ENCODE results near the gene SLC25A17. TPM values are rescaled to one million over a fixed set of nuclear protein-coding genes. Genes with fewer than 3 reads are reported as not detected.
"Not testable (repeated sequence)": the region's sequence is repeated elsewhere in the genome, so short reads cannot be mapped to it uniquely, and the experiment has no call there.

SLC25A17 gene
- total RNA-seq, 1 donor from 2014 or later = 23.8 TPM

DNA sequence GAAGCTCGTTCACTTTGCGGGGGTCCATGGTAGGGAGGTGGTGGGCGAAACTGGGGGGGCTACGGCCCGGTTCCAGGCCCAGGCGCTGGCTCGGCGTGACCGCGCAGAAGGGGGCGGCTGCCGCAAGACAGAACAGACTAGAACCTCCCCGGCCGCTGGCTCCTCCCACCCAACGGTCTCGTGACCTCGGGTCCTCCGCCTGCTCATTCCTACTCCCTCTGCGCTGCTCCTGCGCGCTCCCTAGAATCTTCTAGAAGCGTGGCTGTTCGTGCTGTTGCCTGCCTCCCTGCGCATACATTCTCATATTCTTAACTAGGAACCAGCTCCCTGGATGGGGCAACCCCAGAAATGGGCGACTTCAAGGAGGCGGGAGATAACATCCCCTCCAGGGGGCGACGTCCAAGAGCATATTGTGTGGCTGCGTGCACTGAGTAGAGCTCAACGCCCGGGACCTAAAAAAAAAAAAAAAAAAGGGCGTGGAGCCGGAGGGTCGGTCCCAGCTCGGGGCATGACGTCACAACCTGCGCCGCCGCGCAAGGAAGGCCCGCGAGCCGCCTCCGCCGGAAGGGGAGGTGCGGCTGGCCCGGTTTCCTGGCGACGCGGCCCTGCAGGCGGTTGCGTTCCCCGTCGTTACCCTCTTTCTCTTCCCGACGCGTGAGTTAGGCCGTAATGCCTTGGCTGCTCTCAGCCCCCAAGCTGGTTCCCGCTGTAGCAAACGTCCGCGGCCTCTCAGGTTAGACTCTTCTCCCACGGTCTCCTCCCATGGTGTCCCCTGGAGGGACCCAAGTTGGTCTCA is 37.6 kb upstream of the SLC25A17 start, which contains the start of the genes ST13 and XPNPEP3:
ST13 (minus strand) TSS at position 127 of the 796 bp plus-strand sequence; CDS start at position 28, 99 bp downstream.
XPNPEP3 (plus strand) TSS at position 636 of the 796 bp plus-strand sequence; CDS start at position 670, 34 bp downstream.
- no peaks in the 10 kb centered on the region for H3K9me3 Mint-ChIP-seq
- peaks cover 9% of the 10 kb centered on the region for H3K36me3 Mint-ChIP-seq
- H3K4me1 Mint-ChIP-seq (ENCODE audit: unreplicated experiment) = peaks cover 35% of the 10 kb centered on the region
- H3K27me3 Mint-ChIP-seq = no peaks in the 10 kb centered on the region
- peak; percentile 97 for DNase-seq (ENCODE audit: extremely low spot score, unreplicated experiment)
- peak within 1 kb of the TSS; percentile 100 for H3K27ac Mint-ChIP-seq
- H3K4me3 Mint-ChIP-seq = peak within 1 kb of the TSS; percentile 99
- TF ChIP-seq, protein P1, sequence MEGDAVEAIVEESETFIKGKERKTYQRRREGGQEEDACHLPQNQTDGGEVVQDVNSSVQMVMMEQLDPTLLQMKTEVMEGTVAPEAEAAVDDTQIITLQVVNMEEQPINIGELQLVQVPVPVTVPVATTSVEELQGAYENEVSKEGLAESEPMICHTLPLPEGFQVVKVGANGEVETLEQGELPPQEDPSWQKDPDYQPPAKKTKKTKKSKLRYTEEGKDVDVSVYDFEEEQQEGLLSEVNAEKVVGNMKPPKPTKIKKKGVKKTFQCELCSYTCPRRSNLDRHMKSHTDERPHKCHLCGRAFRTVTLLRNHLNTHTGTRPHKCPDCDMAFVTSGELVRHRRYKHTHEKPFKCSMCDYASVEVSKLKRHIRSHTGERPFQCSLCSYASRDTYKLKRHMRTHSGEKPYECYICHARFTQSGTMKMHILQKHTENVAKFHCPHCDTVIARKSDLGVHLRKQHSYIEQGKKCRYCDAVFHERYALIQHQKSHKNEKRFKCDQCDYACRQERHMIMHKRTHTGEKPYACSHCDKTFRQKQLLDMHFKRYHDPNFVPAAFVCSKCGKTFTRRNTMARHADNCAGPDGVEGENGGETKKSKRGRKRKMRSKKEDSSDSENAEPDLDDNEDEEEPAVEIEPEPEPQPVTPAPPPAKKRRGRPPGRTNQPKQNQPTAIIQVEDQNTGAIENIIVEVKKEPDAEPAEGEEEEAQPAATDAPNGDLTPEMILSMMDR (conservative IDR thresholded peaks at IDR 0.05) = peak; percentile 23

DNA sequence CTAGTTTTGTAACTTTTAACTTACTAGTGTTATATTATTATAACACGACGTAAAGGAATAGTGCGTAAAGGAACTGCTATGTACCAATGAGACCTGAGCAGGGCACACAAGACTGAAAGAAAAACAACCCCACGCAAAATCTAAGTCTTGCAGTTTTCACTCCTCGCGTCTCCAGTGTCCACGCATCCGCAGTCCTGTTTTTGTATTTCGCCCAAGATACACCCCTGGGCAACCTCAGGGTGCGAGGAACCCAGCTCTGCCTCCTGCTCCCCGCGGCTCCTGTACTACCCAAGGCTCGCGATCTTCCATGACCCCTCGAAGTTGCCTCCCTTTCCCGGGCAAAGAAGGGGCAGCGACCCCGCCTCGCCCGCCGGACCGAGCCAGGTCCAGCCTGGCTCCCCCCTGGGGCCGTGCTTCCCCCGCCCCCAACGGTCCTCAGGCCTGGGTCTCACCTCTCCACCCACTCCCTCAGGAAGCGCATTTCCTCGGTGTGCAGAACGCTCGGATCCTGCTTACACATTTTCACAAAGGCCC is 36.9 kb upstream of the SLC25A17 start:
- TF ChIP-seq, protein P1 (conservative IDR thresholded peaks at IDR 0.05) = no peak
- peak overlapping the region; percentile 99 for H3K4me3 Mint-ChIP-seq
- H3K27me3 Mint-ChIP-seq = no peaks in the 10 kb centered on the region
- peaks cover 12% of the 10 kb centered on the region for H3K36me3 Mint-ChIP-seq
- peaks cover 38% of the 10 kb centered on the region for H3K4me1 Mint-ChIP-seq (ENCODE audit: unreplicated experiment)
- no peak for DNase-seq (ENCODE audit: extremely low spot score, unreplicated experiment)
- H3K9me3 Mint-ChIP-seq = no peaks in the 10 kb centered on the region
- H3K27ac Mint-ChIP-seq = peak overlapping the region; percentile 100

DNA sequence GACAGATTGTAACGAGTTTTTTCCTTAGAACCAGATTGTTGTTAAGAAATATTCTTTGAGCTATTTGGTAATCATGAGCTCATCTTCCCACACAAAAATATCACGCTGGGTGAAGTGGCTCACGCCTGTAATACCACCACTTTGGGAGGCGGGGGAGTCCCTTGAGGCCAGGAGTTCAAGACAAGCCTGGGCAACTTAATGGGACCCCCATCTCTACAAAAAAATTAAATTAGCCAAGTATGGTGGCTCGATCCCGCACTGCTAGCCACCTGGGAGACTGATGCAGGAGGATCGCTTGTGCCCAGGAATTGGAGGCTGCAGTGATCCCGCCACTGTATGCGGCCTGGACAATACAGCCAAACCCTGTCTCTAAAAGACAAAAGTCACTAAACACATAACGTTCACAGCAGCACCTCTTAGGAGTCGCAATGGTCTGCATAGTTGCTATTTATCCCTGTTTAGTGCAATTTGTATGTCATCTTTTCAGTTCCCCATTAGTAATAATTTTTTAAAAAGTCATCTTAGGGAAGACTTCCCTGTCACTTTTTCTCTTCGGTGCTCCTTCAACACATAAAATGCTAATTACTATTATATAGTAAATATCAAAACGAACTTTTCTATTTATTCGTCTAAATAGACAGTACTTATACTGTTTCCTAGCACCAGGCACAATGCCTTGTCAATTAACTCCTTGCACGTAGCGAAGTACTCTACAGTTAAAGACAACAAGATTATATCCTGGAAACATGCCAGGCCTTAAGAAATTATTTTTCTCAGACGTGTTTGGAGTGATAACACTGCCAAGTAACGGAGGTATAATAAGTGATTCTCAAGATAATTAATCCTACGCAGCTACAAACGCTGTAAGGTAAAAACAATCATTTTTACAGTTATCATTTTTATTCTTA is 36.2 kb upstream of the SLC25A17 start:
- TF ChIP-seq, protein P1 (conservative IDR thresholded peaks at IDR 0.05) = no peak
- Mint-ChIP-seq H3K4me3 (peak overlapping the region; percentile 99), H3K27ac (peak overlapping the region; percentile 100), H3K36me3 (peaks cover 11% of the 10 kb centered on the region), H3K9me3 (no peaks in the 10 kb centered on the region), H3K27me3 (no peaks in the 10 kb centered on the region), H3K4me1 (ENCODE audit: unreplicated experiment) (peaks cover 38% of the 10 kb centered on the region)
- no peak for DNase-seq (ENCODE audit: extremely low spot score, unreplicated experiment)

DNA sequence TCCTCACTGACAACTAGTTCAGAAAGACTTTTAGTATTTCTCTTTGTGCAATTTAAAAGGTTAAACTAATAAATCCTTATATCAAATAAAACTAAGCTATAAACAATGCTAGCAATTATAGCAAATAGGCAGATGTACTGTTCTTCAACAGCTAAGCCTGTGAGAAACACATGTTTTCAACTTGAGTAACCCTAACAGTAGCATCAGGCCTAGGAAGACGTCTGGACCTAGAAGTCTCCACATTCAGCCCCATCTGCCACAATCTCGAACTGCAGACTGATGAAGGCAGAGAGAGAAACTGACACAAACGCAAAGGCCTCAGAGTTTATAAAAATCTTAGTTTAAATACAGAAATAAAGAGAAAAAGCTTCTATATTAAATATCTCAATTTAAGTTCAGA is 34.8 kb upstream of the SLC25A17 start:
- H3K4me3 Mint-ChIP-seq = peak overlapping the region; percentile 99
- peaks cover 12% of the 10 kb centered on the region for H3K36me3 Mint-ChIP-seq
- peaks cover 35% of the 10 kb centered on the region for H3K4me1 Mint-ChIP-seq (ENCODE audit: unreplicated experiment)
- peak overlapping the region; percentile 52 for H3K27ac Mint-ChIP-seq
- no peaks in the 10 kb centered on the region for H3K27me3 Mint-ChIP-seq
- TF ChIP-seq, protein P1 (conservative IDR thresholded peaks at IDR 0.05) = no peak
- no peak for DNase-seq (ENCODE audit: extremely low spot score, unreplicated experiment)
- H3K9me3 Mint-ChIP-seq = no peaks in the 10 kb centered on the region

DNA sequence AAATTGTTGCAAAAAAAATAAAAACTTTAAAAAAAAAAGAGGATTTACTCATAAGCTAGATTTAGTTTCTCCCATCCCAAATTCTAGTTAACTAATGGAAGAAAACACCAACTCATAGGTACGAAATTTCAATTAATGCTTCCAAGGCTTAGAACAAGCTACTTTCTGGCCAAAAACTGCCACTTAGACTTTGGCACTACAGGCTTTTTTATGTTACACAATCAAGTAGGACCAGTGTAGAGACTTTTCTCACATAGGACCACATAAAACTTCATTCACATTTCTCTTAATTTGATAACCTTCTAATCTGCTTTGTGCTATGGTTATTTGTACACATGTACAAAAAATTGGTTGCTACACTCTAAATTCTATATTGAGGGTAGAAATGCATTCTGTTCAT is 34.2 kb upstream of the SLC25A17 start:
- H3K9me3 Mint-ChIP-seq = no peaks in the 10 kb centered on the region
- no peak for DNase-seq (ENCODE audit: extremely low spot score, unreplicated experiment)
- H3K27me3 Mint-ChIP-seq = no peaks in the 10 kb centered on the region
- H3K36me3 Mint-ChIP-seq = peaks cover 13% of the 10 kb centered on the region
- H3K4me3 Mint-ChIP-seq = peak overlapping the region; percentile 99
- peak overlapping the region; percentile 52 for H3K27ac Mint-ChIP-seq
- TF ChIP-seq, protein P1 (conservative IDR thresholded peaks at IDR 0.05) = no peak
- peaks cover 33% of the 10 kb centered on the region for H3K4me1 Mint-ChIP-seq (ENCODE audit: unreplicated experiment)

DNA sequence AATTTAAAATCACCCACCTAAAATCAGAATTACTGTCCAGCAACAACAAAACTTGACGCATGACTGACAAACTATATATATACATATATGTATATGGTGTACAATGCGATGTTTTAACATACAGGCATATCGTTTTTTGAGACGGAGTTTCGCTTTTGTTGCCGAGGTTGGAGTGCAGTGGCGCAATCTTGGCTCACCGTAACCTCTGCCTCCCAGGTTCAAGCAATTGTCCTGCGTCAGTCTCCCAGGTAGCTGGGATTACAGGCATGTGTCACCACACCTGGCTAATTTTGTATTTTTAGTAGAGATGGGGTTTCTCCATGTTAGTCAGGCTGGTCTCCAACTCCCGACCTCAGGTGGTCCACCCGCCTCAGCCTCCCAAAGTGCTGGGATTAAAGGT is 26.7 kb upstream of the SLC25A17 start:
- H3K27ac Mint-ChIP-seq; H3K4me1 Mint-ChIP-seq (ENCODE audit: unreplicated experiment); H3K4me3 Mint-ChIP-seq; H3K27me3 Mint-ChIP-seq; DNase-seq (ENCODE audit: extremely low spot score, unreplicated experiment); H3K9me3 Mint-ChIP-seq: not testable (repeated sequence)
- peaks cover 33% of the 10 kb centered on the region for H3K36me3 Mint-ChIP-seq
